ENCODE measurements around the gene EEFSEC. TPM values are rescaled to one million over a fixed set of nuclear protein-coding genes. Genes with fewer than 3 reads are reported as not detected.

The EEFSEC gene
- total and polyA plus RNA-seq, 2 of the 4 experiments (the other 2 are of a cell fraction), result 4.5 to 9.3 TPM

- Histone ChIP-seq H3K36me3 (ENCODE audit: control insufficient read depth, insufficient read depth, low read length) (no peaks in the 10 kb centered on the region), H4K5ac (ENCODE audit: low read depth, low read length) (no peak overlapping the region), H3K18ac (ENCODE audit: low read depth, low read length) (no peak overlapping the region), H3K4ac (ENCODE audit: low read depth, low read length) (no peak overlapping the region), H4K8ac (ENCODE audit: low read depth in 2 of 2, low read length in 2 of 2) (no peak overlapping the region), H4K91ac (ENCODE audit: insufficient read depth, low read depth, low read length) (no peak overlapping the region), H2BK15ac (ENCODE audit: low read depth, low read length) (no peak overlapping the region), H3K27ac (ENCODE audit: insufficient read depth, low read length) (no peak overlapping the region), H3K9me1 (ENCODE audit: insufficient read depth, low read length) (peaks cover 5% of the 10 kb centered on the region; the same call in 1 of the 2 replicates), H3K27me3 (ENCODE audit: control insufficient read depth, insufficient read depth, low read length) (no peaks in the 10 kb centered on the region), H2BK20ac (ENCODE audit: low read depth, low read length) (no peak overlapping the region), H4K20me1 (ENCODE audit: insufficient read depth, low read length) (no peaks in the 10 kb centered on the region), H3K9ac (ENCODE audit: low read depth, low read length) (no peak overlapping the region), H2AK9ac (replicated peaks; ENCODE audit: low read depth, low read length, poor library complexity) (no peak overlapping the region), H3K23ac (ENCODE audit: low read depth, low read length) (no peak overlapping the region), H2BK120ac (ENCODE audit: low read depth, low read length) (no peak overlapping the region), H2AK5ac (ENCODE audit: low read depth, low read length) (no peak overlapping the region), H3K79me1 (ENCODE audit: low read depth in 1 of 2, low read length in 2 of 2) (no peaks in the 10 kb centered on the region), H3K4me2 (ENCODE audit: low read depth, low read length) (no peak overlapping the region), H2AFZ (replicated peaks; ENCODE audit: low read length, poor library complexity) (no peak overlapping the region), H3K4me3 (ENCODE audit: insufficient read depth, low read depth, low read length) (no peak overlapping the region), H2BK5ac (ENCODE audit: low read depth, low read length, poor library complexity, severe bottlenecking) (no peak overlapping the region), H3K14ac (replicated peaks; ENCODE audit: low read depth, low read length) (no peak overlapping the region), H3K56ac (ENCODE audit: extremely low read depth, insufficient read depth, low read length) (no peak overlapping the region), H3K4me1 (ENCODE audit: control insufficient read depth, insufficient read depth, low read length) (0 out of 2 replicates have a peak, but pooled peaks cover 3% of the 10 kb centered on the region), H3K9me3 (ENCODE audit: control insufficient read depth, insufficient read depth, low read length) (peaks cover 7% of the 10 kb centered on the region)
- dilution Hi-C loops (cut with HindIII; ENCODE audit: low sequenced_read_pairs, unreplicated experiment) (no loop called here), intact Hi-C loops (cut with micrococcal nuclease) (no loop called here), in situ Hi-C loops (cut with MboI; ENCODE audit: low sequenced_read_pairs) (no loop called here)
- POLR2A ChIA-PET (ENCODE audit: unreplicated experiment), result no interaction called here
- TF ChIP-seq MXI1 (IDR thresholded peaks at IDR 0.05; ENCODE audit: borderline replicate concordance, low read depth, low read length) (no peak), CEBPB (IDR thresholded peaks at IDR 0.05; ENCODE audit: low read depth, low read length) (no peak), RFX5 (IDR thresholded peaks at IDR 0.05; ENCODE audit: low read depth, low read length) (no peak), CHD1 (IDR thresholded peaks at IDR 0.05; ENCODE audit: low read depth, low read length) (no peak)
- no TSS peak for BruUV-seq (replicated peaks)
- WGBS, 2 experiments (ENCODE audit: extremely low coverage in 2 of 2, insufficient read length in 1 of 2), result no CpG with 5 or more reads among the region's 2 CpGs
- DNase-seq, result no peak
- ATAC-seq (ENCODE audit: low read depth), result no peak
- CTCF ChIA-PET, result no interaction called here
Observed at GRCh38 chr3:128418900-128419299, 265.6 kb downstream of the EEFSEC start.
